GM12878 (cell line): ENCODE data around the gene ME3. TPM values are rescaled to one million over a fixed set of nuclear protein-coding genes. Genes with fewer than 3 reads are reported as not detected.

Source experiments
- ATAC-seq: fragments of 200-7000 bp; cut with Tn5 transposase; 3 replicates; pipeline ENCODE4 v1.9.1; 2020; ENCODE audit warnings: mild to moderate bottlenecking, moderate library complexity
- BruUV-seq: library from RNA; stranded (reverse); fragments of 400-500 nt; replicated peaks from 2 replicates; lab custom pipeline; 2021; lab: Mats Ljungman, UMichigan
- CTCF ChIA-PET: fragments of 300-600 bp; sonication (Branson Sonifier 250); formaldehyde crosslinking; extraction: SDS; loops from one replicate; lab custom pipeline; 2021; ENCODE audit warnings: inconsistent platforms; lab: Yijun Ruan, JAX
- POLR2A ChIA-PET: fragments of 350-600 bp; formaldehyde crosslinking; extraction: SDS; loops from one replicate; lab custom pipeline; 2021; ENCODE audit warnings: inconsistent platforms; lab: Charles Lee
- RAD21 ChIA-PET: fragments of 300-600 bp; sonication (Branson Sonifier 250); formaldehyde crosslinking; loops from one replicate; lab custom pipeline; 2023; ENCODE audit warnings: antibody characterized with exemption; ENCODE audit not compliant: unreplicated experiment; lab: Charles Lee
- SMC1A ChIA-PET: fragments of 300-600 bp; sonication (Branson Sonifier 250); formaldehyde crosslinking; loops from one replicate; lab custom pipeline; 2023; ENCODE audit not compliant: unreplicated experiment, uncharacterized antibody; lab: Charles Lee
- DNase-seq: peaks from one replicate; pipeline ENCODE4 v3.0.0-alpha.2; 2011; ENCODE audit warnings: low read depth, low spot score
- FAIRE-seq: peaks from 3 replicates; lab custom pipeline; 2011; peaks lifted over from hg19 to GRCh38; lab: Jason Lieb, UNC
- H2AFZ ChIP-seq: 2 replicates; pipeline ENCODE4 v1.6.0; 2011; ENCODE audit warnings: low read depth, low read length, control low read depth; ENCODE audit not compliant: control insufficient read depth
- H3K27ac ChIP-seq: 2 replicates; pipeline ENCODE4 v1.5.1; 2011; ENCODE audit warnings: control low read depth; ENCODE audit not compliant: control insufficient read depth, insufficient read depth
- H3K27me3 ChIP-seq, 2 experiments: replicated peaks in 1 of 2; 2 replicates each; pipeline versions ENCODE4 v1.6.0 to v1.6.1; 2011; ENCODE audit warnings: low read length in 1 of 2; ENCODE audit not compliant: control insufficient read depth in 2 of 2, insufficient read depth in 2 of 2
- H3K36me3 ChIP-seq, 2 experiments: 2 replicates each; pipeline ENCODE4 v1.5.1; 2011; ENCODE audit warnings: low read length in 1 of 2; ENCODE audit not compliant: control insufficient read depth in 2 of 2, insufficient read depth in 2 of 2
- H3K4me1 ChIP-seq: 2 replicates; pipeline ENCODE4 v1.6.1; 2011; ENCODE audit warnings: mild to moderate bottlenecking, low read length, moderate library complexity, mixed read lengths; ENCODE audit not compliant: control insufficient read depth, insufficient read depth
- H3K4me2 ChIP-seq: 2 replicates; pipeline ENCODE4 v1.6.0; 2011; ENCODE audit warnings: control low read depth; ENCODE audit not compliant: control insufficient read depth, insufficient read depth
- H3K4me3 ChIP-seq: fragments of 200-600 bp; sonication (generic); 2 replicates; pipeline ENCODE4 v1.5.1; 2016
- H3K79me2 ChIP-seq: 2 replicates; pipeline ENCODE4 v1.6.0; 2011; ENCODE audit warnings: low read length; ENCODE audit not compliant: control insufficient read depth, insufficient read depth
- H3K9ac ChIP-seq: 2 replicates; pipeline ENCODE4 v1.8.0; 2011; ENCODE audit warnings: low read length, control low read depth, mixed read lengths; ENCODE audit not compliant: control insufficient read depth, insufficient read depth
- H3K9me3 ChIP-seq: replicated peaks from 3 replicates; pipeline ENCODE4 v1.5.1; 2011; ENCODE audit warnings: mild to moderate bottlenecking, low read length; ENCODE audit not compliant: control insufficient read depth, insufficient read depth
- H4K20me1 ChIP-seq: 2 replicates; pipeline ENCODE4 v1.6.0; 2011; ENCODE audit not compliant: control insufficient read depth, insufficient read depth
- BCL11A ChIP-seq: IDR thresholded peaks from 2 replicates; pipeline ENCODE4 v1.6.1; 2011; ENCODE audit warnings: low read depth, low read length
- CREM ChIP-seq: IDR thresholded peaks from 2 replicates; pipeline ENCODE4 v1.6.1; 2014; ENCODE audit warnings: antibody characterized with exemption, low read depth
- HDAC6 ChIP-seq: fragments of 200-600 bp; sonication (generic); IDR thresholded peaks from one replicate; pipeline ENCODE4 v1.8.0; 2017; ENCODE audit warnings: antibody characterized with exemption; ENCODE audit not compliant: unreplicated experiment
- RAD21 ChIP-seq: IDR thresholded peaks from 2 replicates; pipeline ENCODE4 v1.6.1; 2011; ENCODE audit warnings: mild to moderate bottlenecking, low read depth, low read length, moderate library complexity; ENCODE audit not compliant: insufficient read depth
- SIN3A ChIP-seq: IDR thresholded peaks from 2 replicates; pipeline ENCODE4 v1.6.1; 2012; ENCODE audit warnings: low read depth, low read length, improper control_type of control experiment
- SMAD1 ChIP-seq: fragments of 450-650 bp; IDR thresholded peaks from 2 replicates; pipeline ENCODE4 v1.6.1; 2018; ENCODE audit warnings: mild to moderate bottlenecking, low read depth; ENCODE audit not compliant: partially characterized antibody
- ZBED1 ChIP-seq: IDR thresholded peaks from 2 replicates; pipeline ENCODE4 v1.6.1; 2016; ENCODE audit warnings: borderline replicate concordance
- ZNF217 ChIP-seq: fragments of 450-650 bp; IDR thresholded peaks from 2 replicates; pipeline ENCODE4 v1.6.1; 2017; ENCODE audit warnings: antibody characterized with exemption, mild to moderate bottlenecking
- WGBS: methylation state at CpG from one replicate; pipeline ENCODE4 v1.1.6; 2016; ENCODE audit warnings: low lambda C conversion rate; ENCODE audit not compliant: insufficient replicate concordance, insufficient coverage; ENCODE audit errors: missing lambda C conversion rate; 5-methylcytosine and 5-hydroxymethylcytosine counted together
- in situ Hi-C: fragments of 300-500 bp; cut with MboI; formaldehyde crosslinking; loops from 9 replicates; pipeline ENCODE4 v1.14.3; 2018; ENCODE audit warnings: mixed read lengths
- intact Hi-C: fragments of 100-400 bp; cut with micrococcal nuclease; formaldehyde crosslinking; loops from one replicate; pipeline ENCODE4 v1.14.2; 2022; ENCODE audit not compliant: unreplicated experiment
- polyA plus RNA-seq, 11 experiments: library from polyadenylated mRNA; depleted of rRNA in 4 of 11; unstranded in 6 of 11; stranded (reverse) in 5 of 11; fragments of >200 nt; fragmentation: Nextera tagmentation in 4 of 11; fragmentation: Illumina TruSeq in 1 of 11; extraction: Ambion mirVana in 4 of 11; extraction: Trizol in 1 of 11; gene quantifications; 1 replicate in 1 of 11; 2 replicates in 10 of 11; pipeline versions ENCODE4 v1.2.1 to v1.2.3, GENCODE V29; 2011 to 2016; ENCODE audit warnings: inconsistent platforms in 2 of 11, missing spikeins in 2 of 11, low read depth in 1 of 11
- total RNA-seq, 4 experiments: library from RNA; depleted of rRNA in 3 of 4; stranded (reverse); fragments of >200 nt in 3 of 4; fragmentation: Illumina TruSeq in 1 of 4; extraction: Trizol in 1 of 4; gene quantifications; 2 replicates each; pipeline versions ENCODE4 v1.2.1 to v1.2.3, GENCODE V29; 2013 to 2021
- TF ChIP-seq, protein P1 (sequence below): fragments of 450-650 bp; IDR thresholded peaks from 2 replicates; pipeline ENCODE4 v1.6.1; 2016; ENCODE audit warnings: mild to moderate bottlenecking, moderate library complexity, borderline replicate concordance
- TF ChIP-seq, protein P2 (sequence below): IDR thresholded peaks from 2 replicates; pipeline ENCODE4 v1.6.1; 2012; ENCODE audit warnings: low read depth, low read length, improper control_type of control experiment
- TF ChIP-seq, protein P3 (sequence below): fragments of 450-650 bp; IDR thresholded peaks from 2 replicates; pipeline ENCODE4 v1.6.1; 2016; ENCODE audit warnings: mild to moderate bottlenecking
- TF ChIP-seq, protein P4 (sequence below): IDR thresholded peaks from 2 replicates; pipeline ENCODE4 v1.6.1; 2011; ENCODE audit warnings: low read depth, mild to moderate bottlenecking, low read length, moderate library complexity, borderline replicate concordance; ENCODE audit errors: extremely low read depth
- TF ChIP-seq, protein P5 (sequence below): IDR thresholded peaks from 2 replicates; pipeline ENCODE4 v1.6.1; 2012; ENCODE audit warnings: improper control_type of control experiment, low read depth, low read length; ENCODE audit not compliant: insufficient replicate concordance

Gene ME3
- total and polyA plus RNA-seq, 10 of the 15 experiments (the other 5 are each of a cell fraction or from before 2014, with no cell fraction given), result 0.06 to 0.40 (median 0.19) TPM; not detected in 2

DNA sequence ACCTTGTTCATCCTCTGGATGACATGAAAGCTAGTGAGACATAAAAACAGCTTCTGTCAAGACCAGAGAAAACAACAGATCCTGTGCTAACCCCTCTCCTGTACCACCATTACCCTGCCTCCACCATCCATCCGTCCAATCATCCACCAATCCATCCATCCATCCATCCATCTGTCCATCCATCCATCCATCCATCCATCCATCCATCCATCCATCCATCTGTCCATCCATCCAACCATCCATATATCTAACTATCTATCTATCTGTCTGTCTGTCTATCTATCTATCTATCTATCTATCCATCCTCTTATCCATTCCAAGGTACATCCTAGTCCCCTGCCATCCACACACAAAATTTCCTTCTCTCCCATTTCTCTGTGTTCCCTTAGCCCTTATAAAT, 46.6 kb upstream of the ME3 start:
- CTCF ChIA-PET, result no interaction called here
- in situ Hi-C loops, result no loop called here
- RAD21 ChIA-PET, result no interaction called here
- no peak for TF ChIP-seq ZNF217
- TF ChIP-seq, protein P1, sequence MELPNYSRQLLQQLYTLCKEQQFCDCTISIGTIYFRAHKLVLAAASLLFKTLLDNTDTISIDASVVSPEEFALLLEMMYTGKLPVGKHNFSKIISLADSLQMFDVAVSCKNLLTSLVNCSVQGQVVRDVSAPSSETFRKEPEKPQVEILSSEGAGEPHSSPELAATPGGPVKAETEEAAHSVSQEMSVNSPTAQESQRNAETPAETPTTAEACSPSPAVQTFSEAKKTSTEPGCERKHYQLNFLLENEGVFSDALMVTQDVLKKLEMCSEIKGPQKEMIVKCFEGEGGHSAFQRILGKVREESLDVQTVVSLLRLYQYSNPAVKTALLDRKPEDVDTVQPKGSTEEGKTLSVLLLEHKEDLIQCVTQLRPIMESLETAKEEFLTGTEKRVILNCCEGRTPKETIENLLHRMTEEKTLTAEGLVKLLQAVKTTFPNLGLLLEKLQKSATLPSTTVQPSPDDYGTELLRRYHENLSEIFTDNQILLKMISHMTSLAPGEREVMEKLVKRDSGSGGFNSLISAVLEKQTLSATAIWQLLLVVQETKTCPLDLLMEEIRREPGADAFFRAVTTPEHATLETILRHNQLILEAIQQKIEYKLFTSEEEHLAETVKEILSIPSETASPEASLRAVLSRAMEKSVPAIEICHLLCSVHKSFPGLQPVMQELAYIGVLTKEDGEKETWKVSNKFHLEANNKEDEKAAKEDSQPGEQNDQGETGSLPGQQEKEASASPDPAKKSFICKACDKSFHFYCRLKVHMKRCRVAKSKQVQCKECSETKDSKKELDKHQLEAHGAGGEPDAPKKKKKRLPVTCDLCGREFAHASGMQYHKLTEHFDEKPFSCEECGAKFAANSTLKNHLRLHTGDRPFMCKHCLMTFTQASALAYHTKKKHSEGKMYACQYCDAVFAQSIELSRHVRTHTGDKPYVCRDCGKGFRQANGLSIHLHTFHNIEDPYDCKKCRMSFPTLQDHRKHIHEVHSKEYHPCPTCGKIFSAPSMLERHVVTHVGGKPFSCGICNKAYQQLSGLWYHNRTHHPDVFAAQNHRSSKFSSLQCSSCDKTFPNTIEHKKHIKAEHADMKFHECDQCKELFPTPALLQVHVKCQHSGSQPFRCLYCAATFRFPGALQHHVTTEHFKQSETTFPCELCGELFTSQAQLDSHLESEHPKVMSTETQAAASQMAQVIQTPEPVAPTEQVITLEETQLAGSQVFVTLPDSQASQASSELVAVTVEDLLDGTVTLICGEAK, result no peak
- TF ChIP-seq, protein P2, sequence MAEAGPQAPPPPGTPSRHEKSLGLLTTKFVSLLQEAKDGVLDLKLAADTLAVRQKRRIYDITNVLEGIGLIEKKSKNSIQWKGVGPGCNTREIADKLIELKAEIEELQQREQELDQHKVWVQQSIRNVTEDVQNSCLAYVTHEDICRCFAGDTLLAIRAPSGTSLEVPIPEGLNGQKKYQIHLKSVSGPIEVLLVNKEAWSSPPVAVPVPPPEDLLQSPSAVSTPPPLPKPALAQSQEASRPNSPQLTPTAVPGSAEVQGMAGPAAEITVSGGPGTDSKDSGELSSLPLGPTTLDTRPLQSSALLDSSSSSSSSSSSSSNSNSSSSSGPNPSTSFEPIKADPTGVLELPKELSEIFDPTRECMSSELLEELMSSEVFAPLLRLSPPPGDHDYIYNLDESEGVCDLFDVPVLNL, result no peak
- no peak for TF ChIP-seq CREM
- TF ChIP-seq, protein P3, sequence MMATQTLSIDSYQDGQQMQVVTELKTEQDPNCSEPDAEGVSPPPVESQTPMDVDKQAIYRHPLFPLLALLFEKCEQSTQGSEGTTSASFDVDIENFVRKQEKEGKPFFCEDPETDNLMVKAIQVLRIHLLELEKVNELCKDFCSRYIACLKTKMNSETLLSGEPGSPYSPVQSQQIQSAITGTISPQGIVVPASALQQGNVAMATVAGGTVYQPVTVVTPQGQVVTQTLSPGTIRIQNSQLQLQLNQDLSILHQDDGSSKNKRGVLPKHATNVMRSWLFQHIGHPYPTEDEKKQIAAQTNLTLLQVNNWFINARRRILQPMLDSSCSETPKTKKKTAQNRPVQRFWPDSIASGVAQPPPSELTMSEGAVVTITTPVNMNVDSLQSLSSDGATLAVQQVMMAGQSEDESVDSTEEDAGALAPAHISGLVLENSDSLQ, result no peak
- no peak for TF ChIP-seq HDAC6
- no peak for TF ChIP-seq BCL11A
- no peak for TF ChIP-seq SIN3A
- no peak for TF ChIP-seq SMAD1
- TF ChIP-seq RAD21, result no peak
- TF ChIP-seq ZBED1, result no peak
- TF ChIP-seq, protein P4, sequence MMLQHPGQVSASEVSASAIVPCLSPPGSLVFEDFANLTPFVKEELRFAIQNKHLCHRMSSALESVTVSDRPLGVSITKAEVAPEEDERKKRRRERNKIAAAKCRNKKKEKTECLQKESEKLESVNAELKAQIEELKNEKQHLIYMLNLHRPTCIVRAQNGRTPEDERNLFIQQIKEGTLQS, result no peak
- TF ChIP-seq, protein P5, sequence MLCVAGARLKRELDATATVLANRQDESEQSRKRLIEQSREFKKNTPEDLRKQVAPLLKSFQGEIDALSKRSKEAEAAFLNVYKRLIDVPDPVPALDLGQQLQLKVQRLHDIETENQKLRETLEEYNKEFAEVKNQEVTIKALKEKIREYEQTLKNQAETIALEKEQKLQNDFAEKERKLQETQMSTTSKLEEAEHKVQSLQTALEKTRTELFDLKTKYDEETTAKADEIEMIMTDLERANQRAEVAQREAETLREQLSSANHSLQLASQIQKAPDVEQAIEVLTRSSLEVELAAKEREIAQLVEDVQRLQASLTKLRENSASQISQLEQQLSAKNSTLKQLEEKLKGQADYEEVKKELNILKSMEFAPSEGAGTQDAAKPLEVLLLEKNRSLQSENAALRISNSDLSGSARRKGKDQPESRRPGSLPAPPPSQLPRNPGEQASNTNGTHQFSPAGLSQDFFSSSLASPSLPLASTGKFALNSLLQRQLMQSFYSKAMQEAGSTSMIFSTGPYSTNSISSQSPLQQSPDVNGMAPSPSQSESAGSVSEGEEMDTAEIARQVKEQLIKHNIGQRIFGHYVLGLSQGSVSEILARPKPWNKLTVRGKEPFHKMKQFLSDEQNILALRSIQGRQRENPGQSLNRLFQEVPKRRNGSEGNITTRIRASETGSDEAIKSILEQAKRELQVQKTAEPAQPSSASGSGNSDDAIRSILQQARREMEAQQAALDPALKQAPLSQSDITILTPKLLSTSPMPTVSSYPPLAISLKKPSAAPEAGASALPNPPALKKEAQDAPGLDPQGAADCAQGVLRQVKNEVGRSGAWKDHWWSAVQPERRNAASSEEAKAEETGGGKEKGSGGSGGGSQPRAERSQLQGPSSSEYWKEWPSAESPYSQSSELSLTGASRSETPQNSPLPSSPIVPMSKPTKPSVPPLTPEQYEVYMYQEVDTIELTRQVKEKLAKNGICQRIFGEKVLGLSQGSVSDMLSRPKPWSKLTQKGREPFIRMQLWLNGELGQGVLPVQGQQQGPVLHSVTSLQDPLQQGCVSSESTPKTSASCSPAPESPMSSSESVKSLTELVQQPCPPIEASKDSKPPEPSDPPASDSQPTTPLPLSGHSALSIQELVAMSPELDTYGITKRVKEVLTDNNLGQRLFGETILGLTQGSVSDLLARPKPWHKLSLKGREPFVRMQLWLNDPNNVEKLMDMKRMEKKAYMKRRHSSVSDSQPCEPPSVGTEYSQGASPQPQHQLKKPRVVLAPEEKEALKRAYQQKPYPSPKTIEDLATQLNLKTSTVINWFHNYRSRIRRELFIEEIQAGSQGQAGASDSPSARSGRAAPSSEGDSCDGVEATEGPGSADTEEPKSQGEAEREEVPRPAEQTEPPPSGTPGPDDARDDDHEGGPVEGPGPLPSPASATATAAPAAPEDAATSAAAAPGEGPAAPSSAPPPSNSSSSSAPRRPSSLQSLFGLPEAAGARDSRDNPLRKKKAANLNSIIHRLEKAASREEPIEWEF, result no peak

More for the DNA sequence above, 46.6 kb upstream of the ME3 start:
- H3K4me2 ChIP-seq, result no peak overlapping the region
- no peaks in the 10 kb centered on the region for H3K4me1 ChIP-seq
- POLR2A ChIA-PET, result no interaction called here
- no peak for DNase-seq
- no peak overlapping the region for H3K4me3 ChIP-seq
- no peak overlapping the region for H3K9ac ChIP-seq
- no peaks in the 10 kb centered on the region for H3K79me2 ChIP-seq
- SMC1A ChIA-PET, result no interaction called here
- WGBS, result 0% methylated on average over 1 of the region's 1 CpG
- FAIRE-seq, result no peak
- H3K9me3 ChIP-seq, result no peaks in the 10 kb centered on the region; the same call in 2 of the 3 replicates
- no peaks in the 10 kb centered on the region for H3K27me3 ChIP-seq
- no peak overlapping the region for H3K27ac ChIP-seq
- no peaks in the 10 kb centered on the region for H4K20me1 ChIP-seq
- no peaks in the 10 kb centered on the region for H3K36me3 ChIP-seq
- intact Hi-C loops, result no loop called here
- no TSS peak for BruUV-seq
- H2AFZ ChIP-seq, result no peak overlapping the region
- ATAC-seq, result no peak
